HG03139 (cell line): ENCODE results near the gene GALNT18.

Source experiments
- ATAC-seq: cut with Tn5 transposase; IDR thresholded peaks from one replicate; pipeline ENCODE4 v1.9.1; 2021; ENCODE audit not compliant: unreplicated experiment

The GALNT18 gene

GRCh38 chr11:11501546-11502262 lies 120.1 kb downstream of the GALNT18 start:
- ATAC-seq, result no peak

- no peak for ATAC-seq
Measured at GRCh38 chr11:11500744-11501487, 120.9 kb downstream of the GALNT18 start.

DNA sequence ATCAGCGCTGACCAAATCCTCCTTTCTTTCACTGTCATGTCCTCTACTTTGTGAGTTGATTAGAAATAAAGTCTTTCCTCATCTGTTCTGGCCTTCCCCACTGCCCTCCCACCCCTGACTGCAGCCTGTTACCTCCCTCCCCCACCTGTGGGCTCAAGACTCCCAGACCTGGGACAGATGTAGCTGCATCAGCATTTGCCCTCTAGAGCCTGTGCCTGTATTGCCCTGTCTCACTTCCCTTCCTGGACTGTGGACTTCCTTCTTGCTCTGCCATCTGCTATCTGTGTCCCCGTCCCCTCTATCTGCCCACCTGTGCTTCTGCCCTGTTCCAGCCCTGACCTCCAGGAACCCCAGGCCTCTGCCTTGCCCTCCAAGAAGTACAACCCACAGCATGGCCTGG lies 122.5 kb downstream of the GALNT18 start:
- ATAC-seq, result no peak

GRCh38 chr11:11498195-11498594 lies 123.6 kb downstream of the GALNT18 start:
- no peak for ATAC-seq

DNA sequence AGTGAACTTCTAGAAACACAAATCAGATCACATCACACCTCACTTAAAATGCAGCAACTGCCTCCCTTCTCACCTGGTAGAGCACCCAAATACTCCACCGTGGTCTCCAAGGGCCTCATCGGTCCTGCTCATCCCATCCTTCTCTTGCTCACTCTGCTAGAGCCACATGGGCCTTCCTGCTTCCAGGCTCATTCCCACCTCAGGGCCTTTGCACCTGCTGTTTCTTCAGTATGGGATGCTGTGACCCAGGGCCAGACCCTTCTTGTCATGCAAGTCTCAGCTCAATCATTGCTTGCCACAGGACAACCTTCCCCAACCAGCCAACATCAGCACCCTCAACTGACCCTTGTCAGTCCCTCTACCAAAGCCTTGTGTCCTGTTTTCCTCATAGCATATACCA lies 124.9 kb downstream of the GALNT18 start:
- ATAC-seq, result no peak

GRCh38 chr11:11494348-11494747 lies 127.5 kb downstream of the GALNT18 start:
- no peak for ATAC-seq

GRCh38 chr11:11493698-11494097 lies 128.1 kb downstream of the GALNT18 start:
- no peak for ATAC-seq

DNA sequence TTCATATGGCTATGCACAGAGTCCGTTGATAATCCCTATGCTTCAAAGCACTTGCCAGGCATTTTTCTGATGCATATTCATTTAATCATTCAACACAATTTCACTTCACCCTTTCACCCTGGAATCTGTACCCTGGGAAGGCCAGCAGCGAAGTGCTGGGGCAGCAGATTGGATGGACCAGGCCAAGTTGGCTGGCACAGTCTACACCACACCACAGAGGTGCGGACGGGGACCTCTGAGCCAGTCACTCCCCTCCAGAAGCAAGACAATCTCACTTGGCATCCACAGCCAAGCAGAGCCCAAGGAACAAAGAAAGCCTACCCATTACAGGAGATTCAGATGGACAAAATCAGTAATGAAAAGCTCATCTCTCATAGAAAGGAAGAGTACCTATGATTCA lies 130.2 kb downstream of the GALNT18 start:
- no peak for ATAC-seq

- no peak for ATAC-seq
Measured at GRCh38 chr11:11491014-11491413, 130.8 kb downstream of the GALNT18 start.

GRCh38 chr11:11486423-11486822 lies 135.4 kb downstream of the GALNT18 start:
- ATAC-seq, result no peak

GRCh38 chr11:11486002-11486401 lies 135.8 kb downstream of the GALNT18 start:
- no peak for ATAC-seq

DNA sequence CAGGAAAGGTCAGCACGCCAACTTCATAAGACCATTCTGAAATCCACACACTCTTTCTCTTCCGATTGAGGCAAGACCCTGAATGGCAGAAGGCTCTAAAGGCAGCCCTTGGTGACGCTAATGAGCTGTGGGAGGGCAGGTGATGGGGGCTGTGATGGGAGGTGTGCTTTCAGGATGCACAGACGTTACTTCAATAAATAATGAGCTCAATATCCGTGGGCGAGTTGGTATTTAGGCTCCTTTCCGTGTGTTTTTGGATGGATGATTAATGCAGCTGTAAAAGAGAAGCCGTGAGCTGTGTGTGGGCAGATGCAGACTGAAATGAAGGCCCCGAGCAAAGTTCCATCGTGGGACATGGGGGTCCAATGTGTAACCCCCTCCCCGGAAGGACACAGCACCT lies 138.2 kb downstream of the GALNT18 start:
- no peak for ATAC-seq

DNA sequence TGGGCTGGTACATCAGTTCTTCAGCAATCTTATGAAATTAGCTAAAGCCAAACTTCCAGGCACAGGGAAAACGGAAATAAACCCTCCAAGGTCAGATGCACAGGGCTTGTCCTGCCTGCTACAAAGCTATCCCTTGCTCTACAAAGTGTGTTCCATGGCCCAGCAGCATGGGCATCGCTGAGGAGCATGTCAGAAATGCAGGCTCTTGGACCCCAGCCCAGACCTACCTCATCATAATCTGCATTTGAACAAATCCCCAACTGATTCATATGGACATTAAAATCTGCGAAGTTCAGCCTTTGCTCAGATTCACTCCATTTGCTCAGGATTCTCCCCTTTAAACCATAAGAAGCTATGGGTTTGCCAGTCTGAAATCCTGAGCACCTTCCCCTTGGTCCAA lies 139.1 kb downstream of the GALNT18 start:
- no peak for ATAC-seq

- no peak for ATAC-seq
Measured at GRCh38 chr11:11481371-11481770, 140.4 kb downstream of the GALNT18 start.

DNA sequence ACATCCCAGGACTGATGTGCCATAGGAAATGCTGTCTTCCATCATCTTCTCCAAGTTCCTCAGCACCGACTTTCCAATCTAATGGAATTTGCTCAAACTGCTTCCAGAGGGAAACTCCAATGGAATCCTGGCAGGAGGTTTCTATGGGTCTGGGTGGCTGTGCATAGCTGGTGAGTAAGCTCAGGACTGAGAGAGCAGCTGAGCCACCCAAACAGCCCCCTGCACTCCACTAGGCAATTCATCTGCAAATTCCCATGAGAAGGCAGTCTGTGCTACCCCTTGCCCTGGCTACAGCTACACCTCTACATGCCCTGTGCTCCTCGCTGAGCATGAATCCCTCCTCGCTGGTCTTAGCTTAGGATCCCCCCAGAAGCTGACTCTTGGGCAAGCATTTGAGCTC lies 140.8 kb downstream of the GALNT18 start:
- no peak for ATAC-seq

DNA sequence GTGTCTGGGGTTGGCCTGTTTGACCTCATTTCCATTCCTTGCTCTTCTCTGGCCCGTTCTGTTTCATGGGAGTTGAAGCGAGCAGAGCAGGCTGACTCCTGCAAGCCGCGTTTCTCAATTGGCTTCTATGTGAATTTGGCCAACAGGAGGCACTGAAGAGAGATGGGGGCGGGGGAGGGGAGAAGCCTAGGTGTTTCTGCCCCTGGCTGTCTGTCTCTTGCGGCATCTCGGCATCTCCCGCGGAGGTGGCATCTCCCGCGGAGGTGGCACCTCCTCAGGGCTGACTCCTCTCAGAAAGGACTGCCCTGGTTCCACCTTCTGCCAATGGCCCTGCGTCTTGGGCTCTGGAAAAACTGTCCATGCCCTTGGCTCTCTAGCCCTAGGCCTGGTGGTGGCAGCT lies 143.1 kb downstream of the GALNT18 start:
- no peak for ATAC-seq

GRCh38 chr11:11477695-11478420 lies 143.9 kb downstream of the GALNT18 start:
- no peak for ATAC-seq

DNA sequence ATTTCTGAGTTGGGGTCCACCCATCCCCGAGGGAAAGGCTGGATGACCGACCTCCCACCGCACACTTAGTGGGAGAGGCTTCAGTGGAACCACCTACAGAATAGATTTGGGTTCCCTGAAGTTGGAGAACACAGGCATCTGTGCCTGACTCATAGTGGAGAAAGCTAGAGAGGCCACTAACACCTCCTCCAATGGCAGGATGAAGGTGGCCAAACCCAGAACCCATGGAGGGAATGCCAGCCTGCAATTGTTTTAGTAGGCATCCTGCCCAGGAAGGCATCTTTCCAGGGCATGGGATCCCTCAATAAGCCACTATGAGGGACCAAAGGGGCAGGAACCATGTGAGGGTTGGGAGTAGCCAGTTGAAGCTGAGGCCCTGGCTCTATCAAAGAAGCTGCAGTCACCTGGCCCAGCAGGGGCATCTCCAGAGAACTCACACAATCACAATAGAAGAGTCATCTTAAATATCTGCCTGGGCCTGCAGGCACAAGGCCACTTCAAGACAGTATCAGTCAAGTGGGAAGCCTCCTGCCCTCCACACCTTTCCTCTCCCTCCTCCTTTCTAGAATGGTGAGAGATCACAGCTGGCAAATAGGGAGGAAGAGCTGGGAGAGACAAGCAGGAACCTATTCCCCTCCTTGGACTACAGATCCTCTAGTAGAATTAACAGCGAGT lies 144.7 kb downstream of the GALNT18 start:
- ATAC-seq, result no peak

DNA sequence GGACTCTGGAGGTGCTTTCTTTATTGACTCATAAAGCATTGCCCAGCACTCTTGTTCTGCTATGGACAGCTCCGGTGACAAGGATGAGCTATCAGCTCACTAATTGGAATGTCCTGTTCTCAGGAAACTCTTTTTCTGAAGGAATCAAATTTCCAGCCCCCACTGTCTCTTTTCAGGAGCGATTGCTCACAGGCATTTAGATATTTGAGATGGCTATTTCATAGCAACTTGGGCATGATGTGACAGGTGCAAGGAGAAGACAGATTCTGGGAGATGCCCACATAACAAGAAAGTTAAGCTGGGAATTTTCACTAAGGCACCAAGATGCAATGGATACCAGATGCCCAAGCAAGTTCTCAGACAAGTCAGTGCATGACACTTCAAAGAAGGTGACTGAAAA lies 145.3 kb downstream of the GALNT18 start:
- ATAC-seq, result no peak

- ATAC-seq, result no peak
Measured at GRCh38 chr11:11472106-11472505, 149.7 kb downstream of the GALNT18 start.

DNA sequence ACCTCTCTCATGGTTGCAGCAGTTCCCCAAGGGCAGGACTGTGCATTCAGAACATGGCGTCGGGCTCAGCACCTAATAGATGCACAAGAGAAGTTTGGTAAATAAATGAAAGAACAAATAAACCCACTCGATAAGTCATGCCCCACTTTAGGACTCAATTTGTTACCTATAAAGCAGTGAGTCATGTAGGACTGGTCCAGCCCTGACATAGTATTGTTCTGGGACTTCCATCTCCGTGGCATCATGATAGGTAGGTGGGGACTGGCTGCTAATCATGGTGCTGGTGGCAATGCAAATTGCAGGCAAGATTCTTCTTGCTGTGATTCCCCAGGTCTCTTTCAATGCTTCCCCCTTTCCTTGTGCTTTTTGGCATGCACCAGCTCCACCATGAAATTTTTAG lies 150.6 kb downstream of the GALNT18 start:
- no peak for ATAC-seq
